Measurements from ENCODE around the gene TMEM51. TPM values are rescaled to one million over a fixed set of nuclear protein-coding genes. Genes with fewer than 3 reads are reported as not detected.

TMEM51 gene
- total and polyA plus RNA-seq, 2 of the 4 experiments (the other 2 are of a cell fraction): 2.7 to 10.2 TPM

DNA sequence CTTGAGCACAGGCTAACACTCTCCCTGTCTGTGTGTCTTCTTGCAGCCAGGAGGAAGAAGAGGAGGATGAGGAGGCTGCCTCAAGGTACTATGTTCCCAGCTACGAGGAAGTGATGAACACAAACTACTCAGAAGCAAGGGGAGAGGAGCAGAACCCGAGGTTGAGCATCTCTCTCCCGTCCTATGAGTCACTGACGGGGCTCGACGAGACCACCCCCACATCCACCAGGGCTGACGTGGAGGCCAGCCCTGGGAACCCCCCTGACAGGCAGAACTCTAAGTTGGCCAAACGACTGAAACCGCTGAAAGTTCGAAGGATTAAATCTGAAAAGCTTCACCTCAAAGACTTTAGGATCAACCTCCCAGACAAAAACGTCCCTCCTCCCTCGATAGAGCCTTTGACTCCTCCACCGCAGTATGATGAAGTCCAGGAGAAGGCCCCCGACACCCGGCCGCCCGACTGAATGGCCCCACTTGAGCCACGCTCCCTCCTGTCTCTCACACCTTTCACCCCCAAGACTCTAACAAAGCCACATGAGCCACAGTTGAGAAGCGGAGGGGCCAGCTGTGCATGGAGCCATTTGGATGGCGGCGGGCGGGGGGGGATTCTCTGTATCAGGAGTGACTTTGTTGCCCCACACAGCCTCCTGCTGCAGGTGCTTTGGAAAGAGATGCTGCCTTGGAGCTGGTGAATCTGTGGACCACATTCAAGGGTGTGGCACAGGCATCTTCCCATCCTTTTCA, 65.9 kb downstream of the TMEM51 start:
- Histone ChIP-seq H2BK120ac (ENCODE audit: low read depth, low read length) (no peak overlapping the region), H4K20me1 (ENCODE audit: insufficient read depth, low read length) (no peaks in the 10 kb centered on the region), H3K14ac (replicated peaks; ENCODE audit: low read depth, low read length) (no peak overlapping the region), H3K23ac (ENCODE audit: low read depth, low read length) (no peak overlapping the region), H3K4me3 (ENCODE audit: insufficient read depth, low read depth, low read length) (no peak overlapping the region), H3K79me1 (ENCODE audit: low read depth in 1 of 2, low read length in 2 of 2) (peaks cover 12 to 44% of the 10 kb centered on the region in 2 experiments; a peak in 3 of 4 replicates), H3K4me2 (ENCODE audit: low read depth, low read length) (no peak overlapping the region), H2AK5ac (ENCODE audit: low read depth, low read length) (no peak overlapping the region), H3K4me1 (ENCODE audit: control insufficient read depth, insufficient read depth, low read length) (peaks cover 8% of the 10 kb centered on the region; the same call in 1 of the 2 replicates), H3K9ac (ENCODE audit: low read depth, low read length) (no peak overlapping the region), H3K9me1 (ENCODE audit: insufficient read depth, low read length) (peaks cover 23% of the 10 kb centered on the region), H3K18ac (ENCODE audit: low read depth, low read length) (no peak overlapping the region), H3K4ac (ENCODE audit: low read depth, low read length) (no peak overlapping the region), H4K91ac (ENCODE audit: insufficient read depth, low read depth, low read length) (no peak overlapping the region), H4K5ac (ENCODE audit: low read depth, low read length) (no peak overlapping the region), H4K8ac (ENCODE audit: low read depth in 2 of 2, low read length in 2 of 2) (no peak overlapping the region), H2BK20ac (ENCODE audit: low read depth, low read length) (no peak overlapping the region), H3K36me3 (ENCODE audit: control insufficient read depth, insufficient read depth, low read length) (peaks cover 32% of the 10 kb centered on the region), H3K27me3 (ENCODE audit: control insufficient read depth, insufficient read depth, low read length) (no peaks in the 10 kb centered on the region), H2BK15ac (ENCODE audit: low read depth, low read length) (no peak overlapping the region), H3K27ac (ENCODE audit: insufficient read depth, low read length) (no peak overlapping the region), H2BK5ac (ENCODE audit: low read depth, low read length, poor library complexity, severe bottlenecking) (no peak overlapping the region), H3K9me3 (ENCODE audit: control insufficient read depth, insufficient read depth, low read length) (no peaks in the 10 kb centered on the region), H2AK9ac (replicated peaks; ENCODE audit: low read depth, low read length, poor library complexity) (no peak overlapping the region), H2AFZ (replicated peaks; ENCODE audit: low read length, poor library complexity) (no peak overlapping the region), H3K56ac (ENCODE audit: extremely low read depth, insufficient read depth, low read length) (no peak overlapping the region)
- no peak for ATAC-seq (ENCODE audit: low read depth)
- dilution Hi-C loops (cut with HindIII; ENCODE audit: low sequenced_read_pairs, unreplicated experiment) (no loop called here), in situ Hi-C loops (cut with MboI; ENCODE audit: low sequenced_read_pairs) (no loop called here), intact Hi-C loops (cut with micrococcal nuclease) (no loop called here)
- CTCF ChIA-PET: no interaction called here
- POLR2A ChIA-PET (ENCODE audit: unreplicated experiment): no interaction called here
- DNase-seq: no peak
- TF ChIP-seq, protein P1, sequence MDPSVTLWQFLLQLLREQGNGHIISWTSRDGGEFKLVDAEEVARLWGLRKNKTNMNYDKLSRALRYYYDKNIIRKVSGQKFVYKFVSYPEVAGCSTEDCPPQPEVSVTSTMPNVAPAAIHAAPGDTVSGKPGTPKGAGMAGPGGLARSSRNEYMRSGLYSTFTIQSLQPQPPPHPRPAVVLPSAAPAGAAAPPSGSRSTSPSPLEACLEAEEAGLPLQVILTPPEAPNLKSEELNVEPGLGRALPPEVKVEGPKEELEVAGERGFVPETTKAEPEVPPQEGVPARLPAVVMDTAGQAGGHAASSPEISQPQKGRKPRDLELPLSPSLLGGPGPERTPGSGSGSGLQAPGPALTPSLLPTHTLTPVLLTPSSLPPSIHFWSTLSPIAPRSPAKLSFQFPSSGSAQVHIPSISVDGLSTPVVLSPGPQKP (IDR thresholded peaks at IDR 0.05; ENCODE audit: borderline replicate concordance, low read depth, low read length): no peak
- no peak for TF ChIP-seq NFE2L2 (IDR thresholded peaks at IDR 0.05; ENCODE audit: low read depth, low read length)
- no peak for TF ChIP-seq MAFK (IDR thresholded peaks at IDR 0.05; ENCODE audit: low read depth, low read length)
- WGBS, 2 experiments (ENCODE audit: extremely low coverage in 2 of 2, insufficient read length in 1 of 2): 100% methylated on average over 3 of the region's 22 CpGs; no CpG with 5 or more reads in 1 of the 2 experiments
- no TSS peak for BruUV-seq (replicated peaks)

Measured in IMR-90 (cell line).